Activated CD4-positive, alpha-beta T cell treated with anti-CD3 and anti-CD28 coated beads, Interleukin-2, amount 50 U/mL, for 16 hours (primary cell): ENCODE data around the gene ATXN1.

Experiments
- DNase-seq: peaks from one replicate; pipeline ENCODE4 v3.0.0-alpha.2; 2020

Gene ATXN1

GRCh38 chr6:16761471-16762267, 409 bp upstream of the ATXN1 start:
- DNase-seq = peak; percentile 87

DNA sequence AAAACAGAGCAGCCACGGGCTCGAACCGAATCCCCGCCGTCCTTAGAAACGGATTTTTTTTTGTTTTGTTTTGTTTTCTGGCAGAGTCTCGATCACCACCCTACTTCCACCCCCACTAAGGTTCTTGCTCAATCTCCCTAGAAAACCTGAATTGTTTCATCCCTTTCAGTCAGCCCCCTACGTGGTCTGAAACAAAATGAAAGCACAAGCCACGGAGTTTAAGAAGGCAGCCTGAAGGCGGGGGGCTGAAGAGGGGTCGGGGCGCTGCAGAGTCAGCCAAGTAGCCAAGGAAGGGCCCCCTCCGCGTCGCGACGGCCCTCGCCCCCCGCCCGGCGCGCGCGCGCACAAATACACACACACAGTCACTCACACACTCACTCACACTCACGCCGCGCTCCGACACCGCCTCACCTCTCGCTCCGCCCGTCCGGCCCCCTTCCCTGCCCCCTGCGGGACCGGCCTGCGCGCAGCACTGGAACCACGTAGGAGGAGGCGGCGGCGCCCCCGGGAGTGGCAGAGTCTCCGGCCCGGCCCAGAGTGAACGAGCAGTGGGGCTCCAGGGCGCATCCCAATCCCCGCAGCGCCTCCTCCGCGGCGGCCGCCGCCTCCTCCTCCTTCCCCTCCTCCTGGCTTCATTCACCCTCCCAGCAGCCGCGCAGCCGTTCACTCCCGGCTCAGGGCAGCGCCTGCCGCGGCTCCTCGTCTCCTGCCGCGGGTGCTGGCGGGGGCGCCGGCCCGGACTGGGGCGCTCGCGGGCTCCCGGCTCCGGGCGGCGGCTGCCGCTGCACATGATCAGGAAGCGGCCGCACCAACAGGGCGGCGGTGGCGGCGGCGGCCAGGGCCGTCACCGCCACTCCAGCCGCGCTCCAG, 1.4 kb downstream of the ATXN1 start:
- DNase-seq = peak; percentile 79

- no peak for DNase-seq
Measured at GRCh38 chr6:16759181-16759645, 2.0 kb downstream of the ATXN1 start.

GRCh38 chr6:16758163-16758975, 2.9 kb downstream of the ATXN1 start:
- no peak for DNase-seq

DNA sequence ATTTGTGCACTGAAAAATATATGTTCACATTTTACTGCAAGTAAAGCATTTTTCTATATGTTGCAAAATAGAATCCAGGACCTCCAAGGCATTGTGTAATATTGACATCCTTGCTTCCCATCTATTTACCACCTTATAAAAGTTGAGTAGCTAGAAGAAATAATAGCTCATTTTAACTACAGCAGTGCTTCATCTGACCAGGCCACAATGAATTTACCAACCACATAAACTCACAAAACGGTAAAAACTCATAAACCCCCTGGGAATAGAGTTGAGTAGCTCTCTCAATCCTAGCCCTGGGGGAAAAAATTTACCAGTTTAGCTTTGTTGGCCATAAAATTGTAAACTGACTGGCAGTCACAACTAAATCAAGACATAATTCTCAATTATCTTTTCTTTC, 3.9 kb downstream of the ATXN1 start:
- no peak for DNase-seq

DNA sequence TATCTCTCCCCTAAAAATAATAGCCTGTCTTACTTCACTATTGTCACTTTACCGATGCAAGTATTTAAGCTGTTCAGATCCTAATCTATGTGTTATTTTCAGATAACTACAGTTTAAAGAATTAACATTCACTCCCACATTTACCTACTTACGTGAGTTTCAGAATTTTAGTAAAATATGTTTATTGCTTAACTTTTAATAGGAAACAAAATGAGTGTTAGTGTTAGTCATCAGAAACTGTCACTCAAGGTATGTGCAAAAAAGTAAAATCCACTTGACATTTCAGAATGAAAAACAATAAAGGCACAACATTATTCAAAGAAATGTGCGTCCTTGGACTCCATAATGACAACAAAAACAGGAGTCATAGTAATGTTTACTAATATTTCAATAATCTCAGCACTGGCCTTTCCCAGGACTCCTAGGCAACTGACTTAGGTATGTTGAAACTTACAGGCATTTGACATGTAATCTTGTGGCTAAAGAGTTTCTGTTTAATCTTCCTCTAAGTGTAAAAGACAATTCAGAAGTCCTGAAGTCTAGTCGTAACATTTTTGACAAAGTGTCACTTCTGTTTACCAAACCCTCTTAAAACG, 4.5 kb downstream of the ATXN1 start:
- DNase-seq = no peak

DNA sequence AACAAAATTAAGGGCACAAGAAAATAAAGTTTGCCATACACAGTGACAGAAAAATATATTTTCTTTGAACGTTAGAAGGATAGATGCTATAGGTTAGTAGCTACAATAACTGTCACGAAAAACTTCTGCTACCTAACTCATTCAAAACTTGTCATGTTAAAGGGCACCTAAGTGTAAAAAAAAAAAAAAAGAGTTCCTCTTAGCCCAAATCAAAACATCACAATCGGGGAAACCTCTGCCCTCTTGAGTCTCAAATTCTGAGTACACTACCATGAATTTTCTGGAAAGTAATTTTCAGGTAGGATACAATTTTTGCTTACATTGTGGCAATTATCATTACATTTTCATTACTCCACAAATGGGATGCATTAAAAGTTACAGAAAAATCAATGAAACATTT, 5.7 kb downstream of the ATXN1 start:
- DNase-seq = no peak

GRCh38 chr6:16754876-16755275, 6.4 kb downstream of the ATXN1 start:
- no peak for DNase-seq

GRCh38 chr6:16754274-16754673, 7.0 kb downstream of the ATXN1 start:
- DNase-seq = no peak

GRCh38 chr6:16753341-16753740, 7.9 kb downstream of the ATXN1 start:
- DNase-seq = no peak

DNA sequence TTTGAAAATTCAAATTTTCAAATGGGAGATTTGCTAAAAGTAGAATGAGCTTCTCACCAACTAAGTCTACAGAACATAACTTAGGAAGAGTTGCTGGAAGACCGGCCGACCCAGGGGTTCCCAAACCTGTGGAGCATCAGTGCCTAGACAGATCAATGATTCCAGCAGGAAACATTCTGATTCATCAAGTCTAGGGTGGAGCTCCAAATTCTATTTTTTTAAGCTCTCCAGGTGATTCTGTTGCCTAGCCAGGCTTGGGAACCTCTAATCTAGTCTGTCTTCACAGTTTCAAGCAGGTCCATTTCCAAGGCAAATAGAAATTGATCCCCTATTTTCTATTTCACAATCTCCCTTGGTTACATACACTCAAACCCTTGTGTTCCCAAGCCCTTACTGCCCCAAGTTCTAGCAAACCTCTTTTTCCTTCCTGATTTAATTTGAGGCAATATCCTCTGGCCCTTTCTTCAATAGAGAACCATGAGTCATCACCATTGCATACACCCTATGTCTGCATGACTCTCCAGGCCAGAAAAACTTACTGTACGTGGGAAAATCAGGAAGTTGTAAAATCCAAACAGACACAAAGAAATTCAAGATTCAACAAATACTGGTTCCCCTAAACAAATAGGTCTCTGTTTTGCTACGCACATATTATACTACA, 8.9 kb downstream of the ATXN1 start:
- no peak for DNase-seq

DNA sequence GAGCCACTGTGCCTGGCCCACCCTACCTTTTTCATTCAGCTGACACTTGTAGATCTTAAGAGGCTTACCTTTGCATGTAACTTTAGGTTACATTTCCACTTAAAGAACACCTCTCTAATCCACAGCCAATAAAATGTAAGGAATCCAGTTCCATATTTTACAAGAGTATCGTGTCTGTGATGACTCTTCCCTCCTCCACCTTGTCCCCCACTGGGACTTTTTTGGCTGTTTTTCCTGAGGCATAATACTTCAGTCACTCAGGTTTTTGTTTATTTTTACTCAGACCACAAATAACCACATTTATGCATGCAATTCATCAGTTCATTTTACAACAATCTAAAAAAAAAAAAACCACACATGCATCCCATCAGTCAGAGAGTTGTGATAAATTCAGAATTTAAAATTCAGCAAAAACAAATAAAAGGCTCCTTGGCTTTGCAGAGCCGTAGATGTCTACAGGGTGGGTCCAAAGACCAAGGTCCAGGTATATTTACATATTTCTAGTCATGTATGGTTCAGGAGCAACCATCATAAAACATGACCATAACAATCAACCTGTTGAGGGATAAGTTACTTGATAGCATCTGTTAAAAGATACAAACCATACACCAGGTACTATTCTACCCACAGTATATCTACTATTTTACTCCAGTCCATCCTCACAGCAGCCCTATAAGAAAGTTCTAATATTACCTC, 9.9 kb downstream of the ATXN1 start:
- DNase-seq = no peak

DNA sequence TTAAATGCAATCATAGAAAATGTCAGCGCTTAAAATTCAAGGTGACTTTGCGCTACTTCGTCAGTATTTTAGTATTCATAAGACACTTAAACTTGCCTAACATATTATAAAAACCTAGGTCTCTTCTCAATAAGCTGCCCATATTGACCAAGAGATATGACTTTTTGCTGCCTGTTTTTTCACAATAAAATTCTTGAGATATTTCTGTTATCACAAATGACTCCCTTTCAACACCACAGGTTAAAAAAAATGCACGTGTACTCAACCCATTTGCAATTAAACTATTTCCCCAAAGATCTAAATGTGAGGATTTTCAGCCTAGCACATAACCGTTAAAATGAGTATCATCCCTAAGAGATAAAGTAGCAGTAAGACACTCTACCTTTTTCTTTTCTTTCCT, 10.7 kb downstream of the ATXN1 start:
- no peak for DNase-seq

DNA sequence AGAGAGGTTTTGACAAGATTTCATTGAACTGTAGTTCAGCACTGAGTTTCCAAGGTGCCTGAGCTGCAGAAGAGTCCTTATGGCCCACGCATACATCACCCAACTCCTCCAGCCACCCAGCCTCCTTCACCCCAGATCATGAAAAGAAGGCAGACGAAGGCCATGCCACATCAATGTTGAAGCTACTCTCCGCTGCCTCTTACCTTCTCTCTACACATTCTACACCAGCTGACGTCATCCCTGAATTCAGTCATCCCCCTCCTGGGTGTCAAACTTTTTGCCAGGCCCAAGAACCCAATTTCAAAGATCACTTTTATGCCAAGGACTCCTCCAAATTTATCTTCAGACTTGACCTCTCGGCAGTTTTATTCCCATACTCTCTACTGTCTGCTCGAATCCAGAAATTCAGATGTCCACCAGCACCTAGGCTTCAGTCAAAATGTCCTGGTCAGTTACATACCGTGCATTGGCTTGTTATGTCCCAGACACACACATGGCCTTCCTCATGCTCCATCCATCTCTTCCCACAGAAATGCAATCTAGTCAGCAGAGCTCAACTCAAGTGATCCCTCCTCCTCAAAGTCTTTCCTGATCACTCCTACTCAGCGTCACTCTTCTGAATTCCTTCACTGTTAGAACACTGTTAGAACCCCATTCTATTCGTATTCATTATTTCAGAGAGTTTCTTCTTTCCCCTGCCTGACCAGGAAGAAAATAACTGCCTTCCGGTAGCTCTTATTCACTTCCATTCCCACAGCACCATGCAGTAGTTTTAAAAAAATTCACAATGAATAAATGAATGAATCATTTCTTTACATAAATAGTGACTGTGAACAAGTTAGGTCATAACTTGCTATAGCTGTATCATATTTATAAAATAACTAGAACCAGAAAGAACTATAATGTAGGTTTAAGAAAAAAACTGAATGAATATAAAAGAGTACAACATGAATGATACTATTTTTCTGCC, 11.5 kb downstream of the ATXN1 start:
- DNase-seq = no peak

DNA sequence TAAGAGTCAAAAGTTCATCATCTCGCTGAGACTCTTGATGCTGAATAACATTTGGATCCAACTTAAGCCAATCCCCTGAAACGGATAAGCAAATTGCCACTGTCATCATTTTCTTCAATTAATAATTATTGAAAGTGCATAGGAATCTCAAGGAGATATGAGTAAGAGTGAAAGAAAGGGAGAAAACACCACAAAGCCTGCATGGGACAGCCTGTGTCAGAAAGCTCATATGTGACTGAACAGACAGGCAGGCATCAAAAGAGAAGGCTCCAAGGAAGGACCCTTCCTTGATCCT, 13.3 kb downstream of the ATXN1 start:
- no peak for DNase-seq

- no peak for DNase-seq
Measured at GRCh38 chr6:16747232-16748024, 13.8 kb downstream of the ATXN1 start.

DNA sequence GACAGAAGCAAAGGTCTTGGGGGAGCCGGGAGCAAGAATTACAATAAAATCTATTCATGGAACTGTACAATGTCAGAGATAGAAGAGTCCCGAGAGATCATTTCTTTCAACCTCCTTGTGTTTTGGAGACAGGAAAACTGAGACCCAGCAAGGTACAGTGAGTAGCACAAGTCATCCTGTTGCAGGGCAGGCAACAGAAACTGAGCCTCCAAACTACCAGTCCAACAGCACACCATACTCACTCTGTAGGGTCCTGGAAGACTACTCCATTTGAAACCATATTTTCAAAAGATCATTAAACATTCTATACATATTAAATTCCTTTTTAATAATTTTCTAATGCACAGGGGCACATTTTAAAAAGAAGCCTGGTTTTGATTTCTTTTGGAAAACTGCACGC, 14.4 kb downstream of the ATXN1 start:
- no peak for DNase-seq

DNA sequence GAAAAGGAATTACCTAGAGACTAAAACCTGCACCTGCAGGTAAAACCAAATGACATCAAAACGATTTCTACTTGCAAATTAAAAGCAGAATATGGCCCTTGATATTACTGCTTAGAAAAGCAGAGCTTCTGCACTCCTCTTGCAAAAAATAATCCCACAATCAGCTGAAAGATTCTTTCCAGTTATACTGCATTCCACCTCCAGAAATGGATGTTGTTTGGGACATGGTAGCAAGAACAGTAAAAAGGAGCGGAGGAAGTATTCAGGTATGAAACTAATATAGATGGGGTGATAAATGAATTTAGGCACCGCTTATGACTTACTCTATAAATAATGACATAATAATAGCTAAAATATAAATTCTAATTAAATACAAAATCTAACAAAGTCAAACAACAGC, 14.9 kb downstream of the ATXN1 start:
- no peak for DNase-seq

DNA sequence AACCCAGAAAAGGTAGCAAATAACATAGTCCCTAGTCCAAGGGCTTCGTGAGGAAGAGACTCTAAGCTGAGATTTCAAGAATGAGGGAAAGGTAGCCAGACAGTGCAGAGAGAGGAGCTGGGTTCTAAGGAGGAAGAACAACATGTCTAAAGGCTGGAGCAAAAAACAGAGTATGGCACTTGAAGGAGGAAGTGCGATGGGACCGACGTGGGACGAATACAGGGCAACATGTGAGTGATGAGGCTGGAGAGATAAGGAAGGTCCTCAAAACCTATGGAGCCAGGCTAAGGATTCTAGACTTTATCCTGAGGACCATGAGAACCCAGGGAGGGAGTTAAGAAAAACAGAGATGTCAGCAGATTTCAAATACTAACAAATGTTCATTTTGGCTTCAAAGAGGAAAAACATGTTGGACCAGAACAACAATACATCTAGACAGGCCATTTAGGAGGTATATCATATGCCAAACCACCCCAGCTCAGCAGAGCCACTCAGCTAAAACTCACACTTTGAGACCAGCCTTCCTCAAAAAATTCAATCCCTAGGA, 17.5 kb downstream of the ATXN1 start:
- DNase-seq = no peak
